Sigmoid colon (tissue), 4 donors: ENCODE data around the gene TMEM121.

Source experiments
- CTCF ChIP-seq, 4 experiments: fragments of 450-650 bp in 3 of 4; fragments of 200-600 bp in 1 of 4; IDR thresholded peaks; one replicate each; pipeline ENCODE4 v1.5.1; 2016 to 2019; ENCODE audit warnings: antibody characterized with exemption in 4 of 4, mild to moderate bottlenecking in 3 of 4, moderate library complexity in 2 of 4
- POLR2AphosphoS5 ChIP-seq, 4 donors: sonication (generic); formaldehyde crosslinking; IDR thresholded peaks; one replicate each; pipeline ENCODE4 v1.6.1; 2017; ENCODE audit warnings: antibody characterized with exemption in 4 of 4

- no peak for TF ChIP-seq POLR2AphosphoS5 (IDR thresholded peaks at IDR 0.05)
- TF ChIP-seq CTCF (IDR thresholded peaks at IDR 0.05), result no peak
Observed at GRCh38 chr14:105495990-105496830, 30.2 kb upstream of the TMEM121 start.
